ENCODE results near the gene PADI4. TPM values are rescaled to one million over a fixed set of nuclear protein-coding genes. Genes with fewer than 3 reads are reported as not detected.
A peak's percentile ranks its signal among the peaks of the same experiment; 100 is the strongest.

Gene PADI4
- total and polyA plus RNA-seq, 2 of the 8 experiments (the other 6 are each of a cell fraction or from before 2014, with no cell fraction given), result 0.29 TPM; not detected in 1

DNA sequence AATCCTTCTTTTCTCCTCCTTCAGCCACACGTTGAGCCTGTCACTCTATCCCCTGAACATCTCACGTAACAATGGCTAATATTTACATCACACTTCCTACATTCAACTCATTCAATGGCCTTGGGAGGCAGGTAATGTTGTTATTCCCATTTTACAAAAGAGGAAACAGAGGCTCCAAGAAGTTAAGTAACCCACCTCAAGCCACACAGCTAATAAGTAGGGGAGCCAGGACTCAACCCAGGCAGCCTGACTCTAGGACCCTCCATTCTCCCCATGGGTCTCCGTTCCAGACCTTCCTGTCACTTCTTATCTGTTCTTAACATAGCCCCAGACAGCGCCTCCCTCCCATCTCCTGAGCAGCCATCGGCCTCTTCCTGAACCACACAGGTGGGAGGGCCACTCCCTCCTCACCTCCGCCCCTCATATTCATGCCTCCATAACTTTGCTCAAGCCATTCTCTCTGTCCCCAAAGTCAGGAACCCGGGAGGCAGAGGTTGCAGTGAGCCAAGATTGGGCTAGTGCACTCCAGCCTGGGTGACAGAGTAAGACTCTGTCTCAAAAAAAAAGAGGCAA, 2.2 kb downstream of the PADI4 start:
- TF ChIP-seq BCL11A (IDR thresholded peaks at IDR 0.05; ENCODE audit: low read depth in 2 of 2, low read length in 2 of 2) (no peak), HDAC2 (IDR thresholded peaks at IDR 0.05; ENCODE audit: borderline replicate concordance in 1 of 2, low read depth in 2 of 2, low read length in 2 of 2) (0 out of 4 replicates have a peak, but pooled peaks of 1 of the 2 experiments have one; percentile 58), KDM1A (IDR thresholded peaks at IDR 0.05; ENCODE audit: borderline replicate concordance, low read length) (peak; percentile 87; the same call in 1 of the 2 replicates)
- Histone ChIP-seq H3K56ac (replicated peaks; ENCODE audit: insufficient read length, low read depth, low read length) (no peak overlapping the region), H3K4me3 (ENCODE audit: extremely low read depth in 1 of 4, insufficient read depth in 2 of 4, low read depth in 3 of 4, low read length in 4 of 4) (no peak overlapping the region), H3K36me3 (ENCODE audit: control insufficient read depth in 2 of 4, insufficient read depth in 4 of 4, low read length in 3 of 4) (no peaks in the 10 kb centered on the region), H3K18ac (ENCODE audit: extremely low read depth, low read length) (no peak overlapping the region; the same call in 1 of the 2 replicates), H4K91ac (replicated peaks; ENCODE audit: insufficient read length, low read length) (no peak overlapping the region), H3K14ac (ENCODE audit: insufficient read length) (no peak overlapping the region), H2BK120ac (replicated peaks; ENCODE audit: low read depth, low read length) (no peak overlapping the region), H3K79me2 (ENCODE audit: control insufficient read depth in 1 of 2, insufficient read depth in 2 of 2, low read length in 2 of 2) (no peaks in the 10 kb centered on the region), H2BK12ac (ENCODE audit: low read depth, low read length) (peak overlapping the region; percentile 80; the same call in 1 of the 2 replicates), H2AFZ (ENCODE audit: low read length) (no peak overlapping the region), H4K5ac (ENCODE audit: insufficient read length, low read depth, low read length) (no peak overlapping the region), H4K20me1 (replicated peaks in 1 of 2; ENCODE audit: control insufficient read depth in 1 of 2, insufficient read depth in 2 of 2, low read length in 2 of 2) (no peaks in the 10 kb centered on the region), H3K9me3 (ENCODE audit: insufficient read depth in 2 of 2, low read depth in 1 of 2, low read length in 1 of 2) (no peaks in the 10 kb centered on the region), H2BK5ac (ENCODE audit: low read depth, low read length) (peak overlapping the region; percentile 83; the same call in 1 of the 2 replicates), H3K4ac (replicated peaks; ENCODE audit: insufficient read length, low read depth, low read length) (peak overlapping the region; percentile 60), H3K79me1 (ENCODE audit: low read depth, low read length) (no peaks in the 10 kb centered on the region), H2AK5ac (ENCODE audit: low read depth, low read length) (no peak overlapping the region; the same call in 1 of the 2 replicates), H3K4me2 (ENCODE audit: insufficient read depth in 1 of 2, low read depth in 2 of 2, low read length in 2 of 2) (no peak overlapping the region), H3K27ac (ENCODE audit: low read depth, low read length) (no peak overlapping the region), H3K27me3 (replicated peaks in 1 of 4; ENCODE audit: control insufficient read depth in 3 of 4, extremely low read depth in 1 of 4, insufficient read depth in 3 of 4, low read length in 3 of 4) (no peaks in the 10 kb centered on the region), H3K9ac (replicated peaks in 1 of 4; ENCODE audit: extremely low read depth in 1 of 4, low read depth in 3 of 4, low read length in 3 of 4) (no peak overlapping the region), H3K23ac (ENCODE audit: insufficient read length) (no peak overlapping the region), H2BK20ac (ENCODE audit: low read length) (peak overlapping the region; percentile 38; the same call in 1 of the 2 replicates), H3K23me2 (ENCODE audit: low read depth, low read length) (no peaks in the 10 kb centered on the region), H3K4me1 (replicated peaks in 1 of 4; ENCODE audit: control insufficient read depth in 3 of 4, insufficient read depth in 4 of 4, low read length in 3 of 4) (peaks cover 3 to 23% (median 12%) of the 10 kb centered on the region in 4 experiments), H2BK15ac (ENCODE audit: low read length) (peak overlapping the region; percentile 72; the same call in 1 of the 2 replicates), H4K8ac (ENCODE audit: extremely low read depth, insufficient read depth, low read length) (no peak overlapping the region; the same call in 1 of the 2 replicates)
- FAIRE-seq, result no peak
- no peak for DNase-seq (ENCODE audit: low read depth in 1 of 2, low spot score in 2 of 2)
- 76% methylated on average over 7 of the region's 7 CpGs; no CpG with 5 or more reads in 1 of the 2 experiments for WGBS, 2 experiments (ENCODE audit: extremely low coverage in 1 of 2, insufficient coverage in 1 of 2, insufficient read length in 1 of 2, insufficient replicate concordance in 2 of 2, low coverage in 1 of 2, low lambda C conversion rate in 2 of 2, missing lambda C conversion rate in 1 of 2)
- POLR2A ChIA-PET (ENCODE audit: partially characterized antibody), result no interaction called here
- CTCF ChIA-PET (ENCODE audit: partially characterized antibody), result interaction anchor here (0.8 kb wide), 1 partner anchor 36 kb away, joined by 3 read pairs; no protein-coding TSS in a partner anchor

All from H1 (cell line).